Measurements from ENCODE around the gene NCLN.

NCLN gene, protein sequence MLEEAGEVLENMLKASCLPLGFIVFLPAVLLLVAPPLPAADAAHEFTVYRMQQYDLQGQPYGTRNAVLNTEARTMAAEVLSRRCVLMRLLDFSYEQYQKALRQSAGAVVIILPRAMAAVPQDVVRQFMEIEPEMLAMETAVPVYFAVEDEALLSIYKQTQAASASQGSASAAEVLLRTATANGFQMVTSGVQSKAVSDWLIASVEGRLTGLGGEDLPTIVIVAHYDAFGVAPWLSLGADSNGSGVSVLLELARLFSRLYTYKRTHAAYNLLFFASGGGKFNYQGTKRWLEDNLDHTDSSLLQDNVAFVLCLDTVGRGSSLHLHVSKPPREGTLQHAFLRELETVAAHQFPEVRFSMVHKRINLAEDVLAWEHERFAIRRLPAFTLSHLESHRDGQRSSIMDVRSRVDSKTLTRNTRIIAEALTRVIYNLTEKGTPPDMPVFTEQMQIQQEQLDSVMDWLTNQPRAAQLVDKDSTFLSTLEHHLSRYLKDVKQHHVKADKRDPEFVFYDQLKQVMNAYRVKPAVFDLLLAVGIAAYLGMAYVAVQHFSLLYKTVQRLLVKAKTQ

DNA sequence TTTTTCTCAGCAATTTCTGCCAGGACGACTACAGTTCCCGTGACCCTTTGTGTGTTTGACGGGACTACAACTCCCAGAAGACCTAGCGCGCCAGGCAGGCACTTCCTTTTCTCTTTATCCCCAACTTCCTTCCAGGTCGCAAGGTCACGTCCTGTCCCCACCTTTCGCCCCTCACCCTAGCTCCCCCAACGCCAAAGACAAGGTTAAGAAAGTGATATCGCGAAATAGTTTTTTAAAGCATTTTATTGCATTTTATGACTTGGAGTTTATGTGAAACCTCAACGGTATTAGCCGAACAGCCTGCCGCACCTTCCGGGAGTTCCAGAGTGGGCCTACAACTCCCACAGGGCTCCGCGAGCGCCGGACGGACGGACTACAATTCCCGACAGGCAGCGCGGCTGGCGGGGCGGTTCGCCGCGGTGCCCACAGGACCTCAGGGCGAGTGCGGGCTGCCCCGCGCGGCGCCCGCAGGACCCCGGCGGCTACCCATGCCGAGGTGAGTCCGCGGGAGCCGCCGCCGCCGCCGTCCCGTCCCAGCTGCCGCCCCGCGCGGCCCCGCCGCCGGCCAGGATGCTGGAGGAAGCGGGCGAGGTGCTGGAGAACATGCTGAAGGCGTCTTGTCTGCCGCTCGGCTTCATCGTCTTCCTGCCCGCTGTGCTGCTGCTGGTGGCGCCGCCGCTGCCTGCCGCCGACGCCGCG lies at the start of gene NCLN:
Gene NCLN (plus strand): TSS at position 470 of the 699 bp plus-strand sequence. CDS start 101 bp downstream, at position 571.
- Histone ChIP-seq H3K4me1 (ENCODE audit: control insufficient read depth, insufficient read depth, low read length) (peaks cover 16% of the 10 kb centered on the region), H3K36me3 (ENCODE audit: control insufficient read depth, insufficient read depth, low read length, severe bottlenecking) (peaks cover 5% of the 10 kb centered on the region), H3K9ac (ENCODE audit: low read length) (peak within 1 kb of the TSS; percentile 97), H3K9me3 (ENCODE audit: control insufficient read depth, low read length) (no peaks in the 10 kb centered on the region), H3K4me3 (ENCODE audit: low read length) (peak within 1 kb of the TSS; percentile 94), H3K27me3 (replicated peaks; ENCODE audit: control insufficient read depth, insufficient read depth, low read length) (no peaks in the 10 kb centered on the region)
- DNase-seq (ENCODE audit: low read depth): peak; percentile 97

DNA sequence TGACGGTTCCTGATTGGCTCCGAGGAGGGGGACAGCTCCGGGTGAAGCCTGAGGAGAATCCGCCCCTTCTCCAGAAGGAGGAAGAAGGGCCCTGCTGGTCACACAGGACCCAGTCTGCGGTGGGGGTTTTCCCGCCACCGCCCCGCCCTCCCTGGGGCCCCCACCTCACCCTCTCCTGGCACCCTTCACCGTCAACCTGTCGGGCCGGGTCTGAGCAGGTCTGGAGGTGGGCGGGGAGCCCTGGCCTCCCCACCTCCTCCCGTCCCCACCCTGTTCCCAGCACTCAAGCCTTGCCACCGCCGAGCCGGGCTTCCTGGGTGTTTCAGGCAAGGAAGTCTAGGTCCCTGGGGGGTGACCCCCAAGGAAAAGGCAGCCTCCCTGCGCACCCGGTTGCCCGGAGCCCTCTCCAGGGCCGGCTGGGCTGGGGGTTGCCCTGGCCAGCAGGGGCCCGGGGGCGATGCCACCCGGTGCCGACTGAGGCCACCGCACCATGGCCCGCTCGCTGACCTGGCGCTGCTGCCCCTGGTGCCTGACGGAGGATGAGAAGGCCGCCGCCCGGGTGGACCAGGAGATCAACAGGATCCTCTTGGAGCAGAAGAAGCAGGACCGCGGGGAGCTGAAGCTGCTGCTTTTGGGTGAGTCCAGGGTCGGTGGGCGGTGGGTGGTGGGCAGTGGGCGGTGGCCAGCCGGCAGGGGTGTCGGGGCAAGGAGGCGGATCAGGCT lies 49.6 kb upstream of the NCLN start, which contains the start of gene GNA15:
Gene GNA15 (plus strand): TSS at position 73 of the 723 bp plus-strand sequence. CDS start 418 bp downstream, at position 491.
- H3K27me3 ChIP-seq (replicated peaks; ENCODE audit: control insufficient read depth, insufficient read depth, low read length): no peaks in the 10 kb centered on the region
- no peak within 1 kb of the TSS for H3K4me3 ChIP-seq (ENCODE audit: low read length)
- no peak for DNase-seq (ENCODE audit: low read depth)
- H3K9ac ChIP-seq (ENCODE audit: low read length): peak within 1 kb of the TSS; percentile 27
- no peaks in the 10 kb centered on the region for H3K9me3 ChIP-seq (ENCODE audit: control insufficient read depth, low read length)
- no peaks in the 10 kb centered on the region for H3K36me3 ChIP-seq (ENCODE audit: control insufficient read depth, insufficient read depth, low read length, severe bottlenecking)
- peaks cover 6% of the 10 kb centered on the region for H3K4me1 ChIP-seq (ENCODE audit: control insufficient read depth, insufficient read depth, low read length)

DNA sequence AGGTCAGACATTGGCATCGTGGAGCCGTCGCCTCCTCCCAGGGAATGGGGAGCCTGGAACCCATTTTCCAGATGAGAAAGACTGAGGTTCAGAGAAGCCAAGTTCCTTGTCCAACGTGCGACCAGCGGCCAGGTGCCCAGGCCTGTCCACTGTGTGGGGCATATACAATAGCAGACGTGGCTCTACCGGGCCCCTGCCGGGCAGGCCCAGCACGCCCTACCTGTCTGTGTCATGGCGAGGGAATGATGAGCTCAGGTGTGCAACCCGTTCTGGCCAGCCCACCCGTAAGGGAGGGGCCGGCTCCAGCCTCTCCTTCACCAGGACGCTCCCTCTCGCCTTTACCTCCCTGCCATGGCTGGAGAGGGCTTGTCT lies 49.1 kb upstream of the NCLN start:
- Histone ChIP-seq H3K36me3 (ENCODE audit: control insufficient read depth, insufficient read depth, low read length, severe bottlenecking) (no peaks in the 10 kb centered on the region), H3K9me3 (ENCODE audit: control insufficient read depth, low read length) (no peaks in the 10 kb centered on the region), H3K4me3 (ENCODE audit: low read length) (no peak overlapping the region), H3K9ac (ENCODE audit: low read length) (peak overlapping the region; percentile 27), H3K4me1 (ENCODE audit: control insufficient read depth, insufficient read depth, low read length) (peaks cover 10% of the 10 kb centered on the region), H3K27me3 (replicated peaks; ENCODE audit: control insufficient read depth, insufficient read depth, low read length) (no peaks in the 10 kb centered on the region)
- no peak for DNase-seq (ENCODE audit: low read depth)

DNA sequence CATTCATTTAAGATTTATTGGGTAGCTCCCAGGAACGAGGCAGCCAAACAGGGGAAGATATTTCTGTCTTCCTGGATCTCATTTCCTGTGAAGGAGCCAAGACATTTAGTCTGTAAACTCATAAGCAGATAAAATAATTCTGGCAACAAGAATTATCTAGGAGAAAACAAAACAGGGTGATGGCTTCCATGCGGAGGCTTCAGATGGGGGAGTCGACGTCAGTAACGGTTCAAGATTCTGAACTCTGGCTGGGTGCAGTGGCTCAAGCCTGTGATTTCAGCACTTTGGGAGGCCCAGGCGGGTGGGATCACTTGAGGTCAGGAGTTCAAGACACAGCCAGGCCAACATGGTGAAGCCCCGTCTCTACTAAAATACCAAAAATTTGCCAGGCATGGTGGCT lies 48.6 kb upstream of the NCLN start:
- Histone ChIP-seq H3K9ac (ENCODE audit: low read length) (peak overlapping the region; percentile 27), H3K27me3 (replicated peaks; ENCODE audit: control insufficient read depth, insufficient read depth, low read length) (no peaks in the 10 kb centered on the region), H3K9me3 (ENCODE audit: control insufficient read depth, low read length) (no peaks in the 10 kb centered on the region), H3K4me3 (ENCODE audit: low read length) (no peak overlapping the region), H3K36me3 (ENCODE audit: control insufficient read depth, insufficient read depth, low read length, severe bottlenecking) (no peaks in the 10 kb centered on the region), H3K4me1 (ENCODE audit: control insufficient read depth, insufficient read depth, low read length) (peaks cover 14% of the 10 kb centered on the region)
- DNase-seq (ENCODE audit: low read depth): no peak

DNA sequence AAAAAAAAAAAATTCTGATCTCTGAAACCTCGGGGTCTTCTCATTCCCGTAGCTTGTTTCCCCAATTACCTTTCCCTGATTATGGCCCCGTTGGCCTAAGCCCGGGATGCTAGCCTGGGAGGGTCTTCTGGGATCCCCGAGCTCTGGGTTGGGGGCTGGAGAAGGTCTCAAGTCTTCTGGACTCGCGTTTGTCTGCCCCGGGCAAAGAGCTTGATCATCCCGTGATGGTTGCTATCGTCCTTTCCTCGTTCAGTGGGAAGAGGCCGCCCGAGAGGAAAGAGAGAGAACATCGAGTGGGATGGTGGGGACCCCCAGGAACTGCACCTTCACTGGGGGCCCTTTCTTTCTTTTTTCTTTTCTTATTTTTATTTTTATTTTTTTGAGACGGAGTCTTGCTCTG lies 47.5 kb upstream of the NCLN start:
- H3K36me3 ChIP-seq (ENCODE audit: control insufficient read depth, insufficient read depth, low read length, severe bottlenecking): no peaks in the 10 kb centered on the region
- H3K27me3 ChIP-seq (replicated peaks; ENCODE audit: control insufficient read depth, insufficient read depth, low read length): no peaks in the 10 kb centered on the region
- no peaks in the 10 kb centered on the region for H3K9me3 ChIP-seq (ENCODE audit: control insufficient read depth, low read length)
- H3K4me3 ChIP-seq (ENCODE audit: low read length): no peak overlapping the region
- no peak overlapping the region for H3K9ac ChIP-seq (ENCODE audit: low read length)
- DNase-seq (ENCODE audit: low read depth): no peak
- peaks cover 23% of the 10 kb centered on the region for H3K4me1 ChIP-seq (ENCODE audit: control insufficient read depth, insufficient read depth, low read length)

DNA sequence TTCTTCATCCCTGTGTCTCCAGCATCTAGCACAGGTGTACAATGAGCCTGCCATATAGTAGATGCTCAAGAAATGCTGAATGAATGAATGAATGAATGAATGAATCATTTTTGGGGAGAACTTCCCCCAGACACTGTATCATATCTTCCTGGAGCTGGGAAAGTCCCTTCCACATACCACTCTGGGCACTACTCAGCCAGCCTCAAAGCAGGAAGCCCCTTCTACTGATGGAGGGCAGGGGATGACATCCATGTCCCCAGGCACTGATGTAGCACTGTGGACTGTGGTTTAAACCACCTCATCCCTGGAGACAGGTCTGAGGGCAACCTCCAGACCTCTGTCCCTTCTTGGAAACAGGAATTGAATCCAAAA lies 45.1 kb upstream of the NCLN start:
- no peak for DNase-seq (ENCODE audit: low read depth)
- Histone ChIP-seq H3K9ac (ENCODE audit: low read length) (no peak overlapping the region), H3K36me3 (ENCODE audit: control insufficient read depth, insufficient read depth, low read length, severe bottlenecking) (no peaks in the 10 kb centered on the region)

DNA sequence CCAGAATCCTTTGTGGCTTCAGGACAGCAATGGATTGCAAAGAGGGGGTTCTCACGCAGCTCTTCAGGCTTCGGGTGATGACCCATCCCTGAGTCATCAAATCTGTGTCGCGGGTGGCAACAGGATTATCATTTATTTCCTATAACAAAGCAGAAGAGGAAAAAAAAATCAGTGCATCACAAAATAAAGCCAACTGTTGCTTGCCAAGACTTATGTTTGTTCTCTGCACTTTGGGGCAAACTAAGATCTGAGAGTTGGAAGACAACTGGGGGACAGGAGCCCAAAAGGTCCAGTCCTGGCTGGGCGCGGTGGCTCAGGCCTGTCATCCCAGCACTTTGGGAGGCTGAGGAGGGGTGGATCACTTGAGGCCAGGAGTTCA lies 43.4 kb upstream of the NCLN start:
- Histone ChIP-seq H3K4me1 (ENCODE audit: control insufficient read depth, insufficient read depth, low read length) (peaks cover 17% of the 10 kb centered on the region), H3K36me3 (ENCODE audit: control insufficient read depth, insufficient read depth, low read length, severe bottlenecking) (no peaks in the 10 kb centered on the region), H3K9me3 (ENCODE audit: control insufficient read depth, low read length) (no peaks in the 10 kb centered on the region), H3K9ac (ENCODE audit: low read length) (peak overlapping the region; percentile 81), H3K4me3 (ENCODE audit: low read length) (peak overlapping the region; percentile 20), H3K27me3 (replicated peaks; ENCODE audit: control insufficient read depth, insufficient read depth, low read length) (no peaks in the 10 kb centered on the region)
- DNase-seq (ENCODE audit: low read depth): peak; percentile 51

More for the DNA sequence above, 45.1 kb upstream of the NCLN start:
- Histone ChIP-seq H3K27me3 (replicated peaks; ENCODE audit: control insufficient read depth, insufficient read depth, low read length) (no peaks in the 10 kb centered on the region), H3K9me3 (ENCODE audit: control insufficient read depth, low read length) (no peaks in the 10 kb centered on the region), H3K4me1 (ENCODE audit: control insufficient read depth, insufficient read depth, low read length) (peaks cover 23% of the 10 kb centered on the region), H3K4me3 (ENCODE audit: low read length) (no peak overlapping the region)

DNA sequence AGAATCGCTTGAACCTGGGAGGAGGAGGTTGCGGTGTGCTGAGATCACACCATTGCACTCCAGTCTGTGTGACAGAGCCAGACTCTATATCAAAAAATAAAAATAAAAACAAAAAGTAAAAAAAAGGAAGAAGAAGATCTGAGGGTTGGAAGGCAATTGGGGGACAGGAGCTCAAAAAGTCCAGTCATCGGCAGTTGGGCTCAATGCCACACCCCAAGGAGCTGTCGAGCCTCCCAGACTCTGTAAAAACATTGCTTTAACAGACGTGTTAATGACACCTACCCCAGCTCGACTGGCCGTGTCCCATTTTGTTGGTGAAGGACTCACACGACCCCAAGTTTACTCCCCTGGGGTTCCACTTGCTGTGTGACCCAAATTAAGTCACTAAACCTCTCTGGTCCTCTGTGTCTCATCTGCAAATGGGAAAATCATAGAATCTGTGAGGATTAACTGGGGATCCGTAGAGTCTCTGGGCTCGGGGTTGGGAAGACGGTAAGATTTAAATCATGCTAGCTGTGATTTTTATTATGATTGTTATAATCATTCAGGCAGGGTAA lies 42.9 kb upstream of the NCLN start:
- Histone ChIP-seq H3K4me1 (ENCODE audit: control insufficient read depth, insufficient read depth, low read length) (peaks cover 17% of the 10 kb centered on the region), H3K9me3 (ENCODE audit: control insufficient read depth, low read length) (no peaks in the 10 kb centered on the region), H3K9ac (ENCODE audit: low read length) (peak overlapping the region; percentile 81), H3K4me3 (ENCODE audit: low read length) (no peak overlapping the region), H3K27me3 (replicated peaks; ENCODE audit: control insufficient read depth, insufficient read depth, low read length) (no peaks in the 10 kb centered on the region), H3K36me3 (ENCODE audit: control insufficient read depth, insufficient read depth, low read length, severe bottlenecking) (no peaks in the 10 kb centered on the region)
- no peak for DNase-seq (ENCODE audit: low read depth)

DNA sequence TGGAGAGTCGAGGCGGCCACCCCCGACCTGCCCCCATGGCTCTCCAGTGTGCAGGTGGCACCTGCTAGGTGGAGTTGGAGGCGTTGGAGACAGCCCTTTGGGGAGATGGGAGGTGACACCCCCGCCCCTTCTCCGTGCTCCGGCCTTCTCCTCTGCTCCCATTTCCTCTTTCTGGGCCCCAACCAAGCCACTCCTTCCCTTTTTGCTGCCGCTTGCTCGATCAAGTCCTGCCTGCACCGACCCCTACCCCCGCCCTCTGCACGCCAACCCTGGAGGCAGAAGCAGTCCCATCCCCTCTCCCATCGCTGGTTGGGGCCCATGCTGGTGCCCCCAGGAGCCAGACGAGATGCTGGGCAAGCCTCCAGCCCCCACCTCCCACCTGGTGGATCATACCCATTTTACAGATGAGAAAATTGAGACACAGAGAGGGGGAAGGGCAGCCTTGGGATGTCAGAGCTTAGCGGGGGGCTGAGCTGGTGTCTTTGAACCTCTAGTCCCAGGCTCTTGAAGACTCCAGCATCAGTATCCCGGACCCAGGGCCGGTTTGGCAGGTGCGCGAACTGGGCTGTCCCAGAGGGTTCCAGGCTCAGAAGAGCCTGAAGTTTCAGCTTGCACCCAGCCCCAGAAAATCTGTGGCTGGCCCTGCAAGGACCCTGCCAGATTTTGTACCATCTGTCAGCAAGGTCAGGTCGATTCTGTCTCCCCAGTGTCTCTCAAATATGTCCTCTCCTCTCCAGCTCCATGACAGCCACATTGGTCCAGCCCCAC lies 39.6 kb upstream of the NCLN start:
- no peak overlapping the region for H3K4me3 ChIP-seq (ENCODE audit: low read length)
- DNase-seq (ENCODE audit: low read depth): no peak
- no peaks in the 10 kb centered on the region for H3K36me3 ChIP-seq (ENCODE audit: control insufficient read depth, insufficient read depth, low read length, severe bottlenecking)

DNA sequence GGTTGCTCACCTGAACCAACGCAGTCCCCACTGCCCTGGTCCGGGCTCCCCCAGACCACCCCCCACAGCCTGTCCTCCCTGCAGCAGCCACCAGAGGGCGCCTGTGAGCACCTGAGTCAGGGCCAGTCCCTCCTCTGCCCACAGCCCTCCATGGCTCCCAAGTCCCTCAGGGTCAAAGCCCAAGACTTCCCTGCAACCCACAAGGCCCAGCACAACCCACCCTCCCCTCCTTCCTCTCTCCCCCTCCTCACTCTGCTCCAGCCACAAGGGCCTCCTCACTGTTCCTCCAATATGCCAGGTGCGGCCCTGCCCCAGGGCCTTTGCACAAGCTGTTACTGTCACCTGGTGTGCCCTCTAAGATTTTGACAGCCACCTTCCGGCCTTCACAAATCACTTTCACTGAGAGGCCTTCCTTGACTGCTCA lies 39.0 kb upstream of the NCLN start:
- no peak overlapping the region for H3K9ac ChIP-seq (ENCODE audit: low read length)
- DNase-seq (ENCODE audit: low read depth): peak; percentile 23
- no peaks in the 10 kb centered on the region for H3K36me3 ChIP-seq (ENCODE audit: control insufficient read depth, insufficient read depth, low read length, severe bottlenecking)
- no peaks in the 10 kb centered on the region for H3K9me3 ChIP-seq (ENCODE audit: control insufficient read depth, low read length)
- peaks cover 5% of the 10 kb centered on the region for H3K27me3 ChIP-seq (replicated peaks; ENCODE audit: control insufficient read depth, insufficient read depth, low read length)
- H3K4me1 ChIP-seq (ENCODE audit: control insufficient read depth, insufficient read depth, low read length): peaks cover 13% of the 10 kb centered on the region
- no peak overlapping the region for H3K4me3 ChIP-seq (ENCODE audit: low read length)

More for the DNA sequence above, 39.6 kb upstream of the NCLN start:
- H3K9ac ChIP-seq (ENCODE audit: low read length): no peak overlapping the region
- H3K4me1 ChIP-seq (ENCODE audit: control insufficient read depth, insufficient read depth, low read length): peaks cover 17% of the 10 kb centered on the region
- H3K9me3 ChIP-seq (ENCODE audit: control insufficient read depth, low read length): no peaks in the 10 kb centered on the region
- H3K27me3 ChIP-seq (replicated peaks; ENCODE audit: control insufficient read depth, insufficient read depth, low read length): peaks cover 5% of the 10 kb centered on the region
